GM18861 (cell line): ENCODE results near the gene SNAP25.

Experiments
- ATAC-seq: cut with Tn5 transposase; IDR thresholded peaks from one replicate; pipeline ENCODE4 v1.9.1; 2021; ENCODE audit not compliant: unreplicated experiment

The SNAP25 gene

GRCh38 chr20:10300582-10301446, 82.2 kb downstream of the SNAP25 start:
- ATAC-seq = no peak

GRCh38 chr20:10303852-10304251, 85.2 kb downstream of the SNAP25 start:
- ATAC-seq = no peak

DNA sequence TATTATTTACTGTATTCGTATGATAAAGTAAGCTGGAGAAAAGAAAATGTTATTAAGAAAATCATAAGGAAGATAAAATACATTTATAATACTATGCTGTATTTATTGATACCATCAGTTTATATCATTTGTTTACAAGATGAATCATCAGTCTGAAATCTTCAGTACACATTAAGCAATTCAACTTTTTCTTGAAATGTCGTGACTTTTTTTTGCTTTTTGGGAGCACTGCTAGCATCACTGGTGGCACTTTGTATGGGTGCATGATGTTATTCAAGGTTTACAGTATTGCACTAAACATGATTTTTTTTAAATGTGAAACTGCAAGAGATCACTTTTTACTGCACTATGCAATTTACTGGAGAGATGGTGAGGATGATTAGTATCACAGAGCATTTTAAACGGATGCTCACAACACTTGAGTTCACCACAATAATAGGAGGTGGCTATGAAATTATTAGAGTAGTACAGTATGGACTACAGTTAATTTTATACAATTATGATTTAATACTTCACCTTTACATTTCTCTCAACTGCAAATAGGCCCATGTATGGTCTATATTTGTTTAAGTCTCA, 85.9 kb downstream of the SNAP25 start:
- ATAC-seq = no peak

DNA sequence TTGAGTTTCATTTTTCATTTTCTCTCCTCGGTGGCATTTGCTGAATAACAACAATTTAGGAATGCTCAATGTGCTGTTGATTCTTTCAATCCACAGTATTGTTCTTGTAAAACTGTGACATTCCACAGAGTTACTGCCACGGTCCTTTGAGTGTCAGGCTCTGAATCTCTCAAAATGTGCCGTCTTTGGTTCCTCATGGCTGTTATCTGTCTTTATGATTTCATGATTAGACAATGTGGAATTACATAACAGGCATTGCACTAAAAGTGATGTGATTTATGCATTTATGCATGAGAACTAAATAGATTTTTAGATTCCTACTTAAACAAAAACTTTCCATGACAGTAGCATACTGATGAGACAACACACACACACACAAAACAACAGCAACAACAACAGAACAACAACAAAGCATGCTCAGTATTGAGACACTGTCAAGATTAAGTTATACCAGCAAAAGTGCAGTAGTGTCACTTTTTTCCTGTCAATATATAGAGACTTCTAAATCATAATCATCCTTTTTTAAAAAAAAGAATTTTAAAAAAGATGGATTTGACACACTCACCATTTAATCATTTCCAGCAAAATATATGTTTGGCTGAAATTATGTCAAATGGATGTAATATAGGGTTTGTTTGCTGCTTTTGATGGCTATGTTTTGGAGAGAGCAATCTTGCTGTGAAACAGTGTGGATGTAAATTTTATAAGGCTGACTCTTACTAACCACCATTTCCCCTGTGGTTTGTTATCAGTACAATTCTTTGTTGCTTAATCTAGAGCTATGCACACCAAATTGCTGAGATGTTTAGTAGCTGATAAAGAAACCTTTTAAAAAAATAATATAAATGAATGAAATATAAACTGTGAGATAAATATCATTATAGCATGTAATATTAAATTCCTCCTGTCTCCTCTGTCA, 88.1 kb downstream of the SNAP25 start:
- ATAC-seq = no peak

- ATAC-seq = no peak
Observed at GRCh38 chr20:10307359-10307735, 88.7 kb downstream of the SNAP25 start.

- no peak for ATAC-seq
Observed at GRCh38 chr20:10308652-10309051, 90.0 kb downstream of the SNAP25 start.

- no peak for ATAC-seq
Observed at GRCh38 chr20:10309326-10309725, 90.7 kb downstream of the SNAP25 start.

DNA sequence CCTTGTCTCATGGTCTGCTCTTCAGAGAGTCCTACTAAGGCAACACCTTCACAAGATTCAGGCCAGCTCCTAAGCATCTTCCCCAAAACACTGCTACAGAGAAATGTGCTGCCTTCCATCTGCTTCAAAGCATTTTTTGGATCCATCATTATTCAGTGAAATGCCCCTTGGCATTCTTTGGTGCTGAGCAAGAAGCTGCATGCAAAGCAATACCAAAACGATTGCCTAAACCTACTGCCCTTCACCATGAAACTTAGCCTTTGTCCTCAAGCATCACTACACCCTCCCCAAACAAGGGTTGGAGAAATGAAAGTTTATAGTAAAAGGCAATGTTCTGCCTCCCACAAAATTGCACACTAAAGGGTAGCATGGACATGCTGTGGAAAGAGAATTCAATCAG, 93.5 kb downstream of the SNAP25 start:
- no peak for ATAC-seq

DNA sequence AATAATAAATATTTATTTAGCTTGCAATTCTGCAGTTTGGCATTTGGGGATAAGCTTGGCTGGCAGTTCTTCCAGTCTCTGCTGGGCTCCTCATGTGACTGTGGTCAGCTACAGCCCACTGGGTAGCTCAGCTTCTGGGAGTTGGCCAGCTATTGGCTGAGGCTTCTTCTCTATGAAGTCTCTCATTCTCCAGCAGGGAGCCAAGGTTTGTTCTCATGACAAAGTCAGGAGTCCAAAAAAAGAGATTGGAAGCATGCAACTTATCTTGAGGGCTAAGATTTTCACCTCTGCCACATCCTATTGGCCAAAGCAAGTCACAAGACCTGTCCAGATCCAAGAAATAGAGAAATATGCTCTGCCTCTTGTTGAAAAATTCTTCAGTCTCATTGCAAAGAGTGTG, 94.6 kb downstream of the SNAP25 start:
- no peak for ATAC-seq

GRCh38 chr20:10313701-10314100, 95.1 kb downstream of the SNAP25 start:
- ATAC-seq = no peak

GRCh38 chr20:10314198-10314597, 95.6 kb downstream of the SNAP25 start:
- no peak for ATAC-seq

DNA sequence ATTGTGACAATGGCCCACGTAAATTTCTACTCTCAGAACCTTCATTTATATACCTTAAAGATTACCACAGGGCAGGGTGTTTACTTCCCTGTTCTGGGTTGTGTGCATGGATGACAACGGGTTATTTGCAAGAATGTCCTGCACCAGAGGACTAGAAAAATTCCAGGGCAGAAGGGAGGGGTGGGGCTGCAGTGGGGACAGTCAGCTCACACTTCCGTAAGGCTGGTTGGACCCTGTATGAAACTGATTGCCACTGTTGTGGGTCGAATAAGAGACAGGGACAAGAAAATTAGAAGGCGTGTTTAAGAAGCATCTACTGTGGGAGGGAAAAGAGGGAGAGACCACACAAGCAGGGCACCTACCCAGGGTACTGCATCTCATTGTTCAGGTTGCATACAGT, 96.5 kb downstream of the SNAP25 start:
- no peak for ATAC-seq

GRCh38 chr20:10316582-10316981, 98.0 kb downstream of the SNAP25 start:
- ATAC-seq = no peak

DNA sequence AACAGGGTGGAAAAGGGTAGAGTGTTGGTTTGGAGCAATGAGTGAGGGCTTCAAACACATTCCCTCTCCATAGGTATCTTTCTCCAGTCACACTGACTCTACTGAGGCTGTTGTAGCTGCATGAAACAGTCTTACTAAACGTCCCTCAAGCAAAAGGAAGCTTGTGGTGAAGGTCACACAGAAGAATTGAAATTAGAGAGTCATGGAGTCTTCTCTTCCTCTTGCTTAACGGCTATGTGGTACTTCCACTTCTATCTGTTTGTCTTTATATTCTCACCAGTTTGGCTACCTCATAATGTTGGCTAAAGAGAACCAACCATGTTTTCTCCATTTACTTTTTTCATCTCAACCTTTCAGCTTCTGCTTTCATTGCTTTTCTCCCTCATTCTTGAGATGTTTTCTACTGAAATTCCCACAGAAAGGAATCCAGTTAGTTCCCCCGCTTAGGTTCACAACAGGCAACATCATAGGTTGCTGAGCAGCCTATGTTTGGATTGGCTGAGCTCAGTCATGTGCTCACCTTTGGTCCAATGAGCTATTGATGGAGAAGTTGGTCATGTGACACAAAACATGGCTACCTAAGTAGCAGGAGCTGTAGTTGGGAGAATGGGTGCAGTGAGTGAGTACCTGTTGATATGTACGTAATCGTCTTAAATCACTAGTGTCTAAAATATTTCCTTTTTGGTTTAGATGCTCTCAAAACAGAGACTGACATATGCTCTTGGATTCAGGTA, 99.8 kb downstream of the SNAP25 start:
- no peak for ATAC-seq

DNA sequence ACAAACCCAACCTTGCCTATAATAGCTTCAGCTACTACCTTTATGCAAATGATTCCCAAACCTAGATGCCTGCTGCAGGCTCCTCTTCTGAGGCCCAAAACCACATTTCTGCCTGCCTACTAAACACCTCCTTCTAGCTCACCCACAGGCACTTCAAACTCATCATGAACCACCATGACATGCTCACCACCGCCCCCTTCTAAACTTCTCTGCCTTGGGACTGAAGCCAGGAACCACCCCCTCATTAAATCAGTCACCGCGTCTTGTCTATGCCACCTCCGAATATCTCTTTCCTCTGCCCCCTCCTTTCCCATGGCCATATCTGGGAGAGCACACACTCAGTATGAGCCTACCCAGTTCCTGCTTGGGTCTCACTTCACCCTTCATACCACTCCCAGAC, 101.2 kb downstream of the SNAP25 start:
- no peak for ATAC-seq

DNA sequence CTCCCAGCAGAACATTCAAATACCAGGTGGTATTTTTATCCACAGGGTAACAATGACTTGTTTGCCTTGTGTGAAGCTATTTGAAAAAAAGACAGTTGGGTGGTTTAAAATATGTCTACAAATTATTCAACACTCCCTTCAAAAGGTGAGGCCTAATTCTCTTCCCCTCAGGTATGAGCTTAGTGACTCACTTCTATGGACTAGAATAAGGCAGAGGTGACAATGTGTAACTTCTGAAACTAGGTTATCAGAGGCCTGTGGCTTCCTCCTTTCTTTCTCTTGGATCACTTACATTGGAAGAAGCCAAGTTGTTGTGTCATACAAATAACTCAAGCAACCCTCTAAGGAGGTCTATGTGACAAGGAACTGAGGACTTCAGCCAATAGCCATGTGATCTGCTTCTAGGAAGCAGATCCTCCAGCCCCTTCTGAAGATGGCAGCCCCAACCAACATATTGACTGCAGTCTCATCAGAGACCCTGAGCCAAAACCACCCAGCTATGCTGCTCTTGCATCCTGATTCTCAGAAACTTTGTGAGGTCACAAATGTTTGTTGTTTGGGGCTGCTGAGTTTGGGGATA, 102.6 kb downstream of the SNAP25 start:
- no peak for ATAC-seq

- no peak for ATAC-seq
Observed at GRCh38 chr20:10322073-10323012, 103.7 kb downstream of the SNAP25 start.

- ATAC-seq = no peak
Observed at GRCh38 chr20:10323729-10324128, 105.1 kb downstream of the SNAP25 start.

DNA sequence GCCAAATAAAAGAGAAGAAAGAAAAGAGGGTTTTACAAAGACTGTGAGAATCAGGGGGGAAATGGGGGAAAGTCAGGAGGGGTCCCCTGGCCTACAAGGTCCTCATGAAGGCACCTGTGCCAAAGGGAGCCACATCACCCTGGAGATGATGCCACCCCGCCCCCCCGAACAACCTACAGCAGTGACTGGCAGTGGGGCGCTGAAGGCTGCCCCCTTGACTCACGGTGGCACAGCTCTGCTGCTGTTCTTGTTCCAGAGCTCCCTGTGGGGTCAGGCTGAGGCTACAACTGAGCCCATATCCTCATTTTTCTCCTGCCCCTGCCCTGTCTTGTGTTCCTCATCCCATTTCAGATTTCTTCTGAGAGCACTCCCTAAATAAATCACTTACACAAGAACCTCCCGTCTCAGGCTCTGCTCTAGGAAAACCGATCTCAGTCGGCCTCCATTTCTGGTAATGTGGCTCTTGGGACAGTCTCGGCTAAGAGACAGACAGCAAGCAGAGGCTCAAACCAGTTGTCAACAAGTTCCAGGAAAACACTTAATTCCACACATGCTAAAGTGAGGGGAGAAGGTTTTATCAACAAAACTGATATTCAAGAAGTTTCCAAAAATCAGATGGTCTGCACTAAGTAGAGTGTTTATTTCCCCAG, 105.7 kb downstream of the SNAP25 start:
- ATAC-seq = no peak
